HG03342 (cell line): ENCODE data around the gene FAM110D.

ENCODE experiments used
- ATAC-seq: cut with Tn5 transposase; IDR thresholded peaks from one replicate; pipeline ENCODE4 v1.9.1; 2021; ENCODE audit warnings: mild to moderate bottlenecking, moderate library complexity; ENCODE audit not compliant: unreplicated experiment

The FAM110D gene

DNA sequence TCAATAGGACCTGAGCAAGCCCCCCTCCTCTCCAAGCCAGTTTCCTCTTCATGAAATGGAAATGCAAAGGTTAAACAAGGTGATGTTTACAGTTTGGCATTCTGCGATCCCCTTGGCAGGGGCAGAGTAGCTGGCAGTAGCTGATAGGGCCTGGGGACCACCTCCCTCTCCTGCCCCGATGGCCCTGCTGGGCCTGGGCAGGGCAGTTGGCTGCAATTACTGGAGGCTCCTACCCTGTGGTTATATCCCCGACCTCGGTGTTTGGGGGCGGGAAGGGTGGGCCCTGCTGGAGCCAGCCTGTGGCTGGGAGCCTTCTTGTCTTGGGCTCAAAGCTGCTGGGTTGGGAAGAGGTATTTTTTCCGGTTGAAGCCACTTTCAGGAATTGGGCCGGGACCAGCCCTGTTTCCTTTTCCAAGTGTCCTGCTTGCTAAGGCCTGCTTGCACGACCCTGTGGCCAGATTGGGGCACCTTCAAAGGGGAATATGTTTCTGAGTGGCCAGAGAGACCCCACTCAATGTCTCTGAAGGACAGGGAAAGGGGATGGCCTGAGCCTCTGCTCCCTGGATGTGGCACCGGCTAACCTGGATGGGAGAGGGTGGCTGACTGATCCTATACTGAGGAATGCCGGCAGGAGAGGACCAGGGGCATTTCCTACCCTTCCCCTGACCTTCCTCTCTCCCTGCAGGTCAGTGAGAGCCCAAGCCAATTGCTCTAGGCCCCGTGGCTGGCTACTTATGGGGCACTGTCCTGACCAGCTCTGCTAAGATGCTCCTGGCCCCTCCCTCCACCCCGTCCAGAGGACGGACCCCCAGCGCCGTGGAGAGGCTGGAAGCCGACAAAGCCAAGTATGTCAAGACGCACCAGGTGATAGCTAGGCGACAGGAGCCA, 1.9 kb downstream of the FAM110D start:
- no peak for ATAC-seq

GRCh38 chr1:26161415-26162219, 2.7 kb downstream of the FAM110D start:
- no peak for ATAC-seq

- ATAC-seq: no peak
These were observed 3.4 kb downstream of the FAM110D start for GRCh38 chr1:26162220-26162709.

DNA sequence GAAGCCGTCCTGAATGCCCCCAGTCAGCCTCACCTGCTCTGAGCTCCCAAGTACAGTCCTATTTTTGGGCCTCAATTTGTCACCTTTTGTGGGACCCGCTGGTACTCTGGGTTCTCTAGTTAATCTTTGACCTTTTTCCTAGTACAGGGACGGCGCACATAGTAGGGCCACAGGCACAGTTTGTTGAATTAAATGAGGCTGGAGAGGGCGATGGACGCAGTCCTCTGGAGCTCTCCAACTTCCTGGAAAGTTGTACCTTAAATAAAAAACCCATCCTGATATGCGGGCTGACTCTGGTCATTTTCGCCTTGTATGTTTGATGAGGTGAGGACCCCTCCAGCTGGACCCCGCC, 4.8 kb downstream of the FAM110D start:
- ATAC-seq: no peak

- ATAC-seq: no peak
These were observed 5.4 kb downstream of the FAM110D start for GRCh38 chr1:26164036-26164860.

DNA sequence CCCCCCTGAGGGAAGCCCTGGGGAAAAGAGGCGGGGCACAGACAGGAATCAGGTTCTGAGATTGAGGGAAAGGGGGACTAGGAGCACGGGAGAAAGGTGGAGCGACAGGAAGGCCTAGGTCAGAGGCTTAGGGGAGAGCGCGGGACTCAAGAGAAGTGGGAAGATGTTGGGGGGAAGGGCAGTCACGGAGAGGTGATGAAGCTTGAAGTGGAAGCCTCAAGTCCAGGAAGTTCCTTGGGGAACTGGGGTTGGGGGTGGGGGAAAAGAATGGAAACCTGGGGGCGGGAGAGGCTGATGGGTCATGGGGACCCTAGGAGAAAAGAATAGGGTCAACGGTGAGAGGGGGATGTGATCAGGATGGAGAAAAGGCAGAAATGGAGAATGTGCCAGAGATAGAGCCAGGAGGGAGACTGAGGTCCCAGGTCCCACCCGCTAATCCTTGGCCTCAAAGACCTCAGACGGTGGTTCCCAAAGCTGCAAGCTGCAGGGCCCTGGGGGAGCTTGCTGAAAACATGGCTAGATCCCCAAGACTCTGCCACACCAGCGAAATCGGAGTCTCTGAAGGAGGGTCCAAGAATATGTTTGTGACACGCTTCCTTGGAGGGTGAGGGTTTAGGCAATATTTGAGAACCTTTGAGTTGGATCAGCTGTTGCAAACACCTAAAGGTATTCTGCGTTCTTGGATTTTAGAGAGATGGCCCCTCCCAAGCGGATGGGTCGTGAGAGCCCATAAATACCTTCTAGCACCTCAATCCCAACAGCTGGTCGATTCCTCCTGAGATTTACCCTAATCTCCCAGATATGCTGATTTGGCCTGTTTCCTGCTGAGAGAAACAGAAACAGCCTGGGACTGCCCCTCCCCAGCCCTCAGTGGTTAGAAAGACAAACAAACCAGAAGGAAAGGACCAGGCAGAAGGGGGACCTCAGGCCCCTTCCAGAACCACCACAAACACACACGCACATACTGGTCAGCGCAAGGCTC, 6.3 kb downstream of the FAM110D start:
- ATAC-seq: no peak

DNA sequence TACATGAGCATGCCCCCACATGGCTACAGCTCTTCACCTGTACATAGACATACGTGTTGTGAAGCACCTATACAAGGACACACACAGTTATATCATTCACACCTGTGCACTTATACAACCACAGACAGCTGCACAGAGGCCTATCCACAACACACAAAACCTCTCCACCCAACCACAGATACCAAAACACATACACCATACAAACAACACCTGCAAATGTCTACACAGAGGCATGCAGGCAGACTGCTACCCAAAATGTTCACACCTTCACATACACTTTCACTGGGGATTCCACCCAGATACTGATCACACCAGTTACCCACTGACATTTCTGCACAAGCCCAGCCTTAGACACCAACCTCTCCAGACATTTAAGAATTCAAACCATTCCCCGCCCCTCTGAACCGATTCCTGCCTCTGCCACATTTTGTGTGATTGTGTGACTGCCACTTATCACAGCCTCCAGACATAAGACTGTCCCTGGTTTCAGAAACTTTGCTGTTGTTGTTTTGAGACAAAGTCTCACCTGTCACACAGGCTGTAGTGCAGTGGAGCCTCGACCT, 7.9 kb downstream of the FAM110D start:
- no peak for ATAC-seq

DNA sequence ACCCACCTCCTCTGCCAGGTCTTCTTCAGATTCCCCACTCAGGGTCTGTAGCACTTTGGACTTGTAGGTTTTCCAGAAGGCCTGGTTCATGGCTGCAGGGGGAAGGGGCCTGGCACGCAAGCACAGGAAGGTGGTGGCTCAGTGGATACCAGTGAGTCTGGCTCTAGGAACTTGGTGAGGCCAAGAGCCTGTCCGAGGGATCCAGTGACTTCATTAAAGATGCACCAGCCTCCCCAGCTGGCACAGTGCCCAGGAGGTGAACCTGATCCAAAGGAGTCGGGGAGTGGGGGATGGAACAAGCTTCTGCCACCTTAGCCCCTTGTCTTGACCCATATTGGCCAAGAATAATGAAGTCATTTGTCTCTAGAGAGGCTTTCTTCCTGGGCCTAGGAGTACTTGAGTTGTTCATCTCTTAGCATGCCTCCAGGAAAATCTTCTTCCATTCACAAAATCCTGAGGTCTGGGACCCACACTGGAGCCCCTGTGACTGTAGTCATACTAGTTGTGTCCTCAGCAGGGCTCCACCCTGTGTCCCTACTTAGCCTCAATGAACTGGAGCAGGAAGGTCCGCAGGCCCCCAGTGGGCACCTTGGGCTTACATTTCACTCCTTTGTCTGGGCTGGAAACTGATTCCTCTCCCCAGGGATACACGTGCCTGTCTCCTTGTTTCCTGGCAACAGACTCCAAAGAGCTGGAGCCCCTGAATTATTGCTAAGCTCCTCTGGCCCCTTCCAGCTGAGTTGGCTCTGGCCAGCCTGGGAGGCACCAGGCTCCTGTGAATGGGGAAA, 9.7 kb downstream of the FAM110D start, which contains the start of gene C1orf232:
C1orf232 (minus strand) TSS at position 554 of the 788 bp plus-strand sequence; CDS start at position 90, 464 bp downstream.
- ATAC-seq: no peak

DNA sequence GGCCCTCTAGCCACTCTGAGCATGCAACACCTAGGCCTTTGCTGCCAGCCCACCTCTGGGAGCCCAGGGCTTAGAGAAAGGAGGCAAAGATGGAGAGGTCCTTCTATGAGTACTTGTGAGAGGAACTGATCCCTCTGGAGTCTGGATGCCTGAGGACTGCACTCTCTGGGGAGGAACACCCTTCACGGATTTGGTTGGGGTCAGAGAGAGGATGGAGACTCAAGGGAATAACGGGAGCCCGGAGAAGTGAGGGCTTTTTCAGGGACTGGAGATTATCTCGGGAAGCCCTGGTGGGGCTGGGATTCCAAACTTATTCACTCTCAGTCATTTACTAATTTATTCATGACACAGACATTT, 10.3 kb downstream of the FAM110D start:
- ATAC-seq: no peak

GRCh38 chr1:26169669-26170471, 11.0 kb downstream of the FAM110D start, which contains the start of gene ZNF593:
TSS of gene ZNF593 (plus strand) at chr1:26169908. CDS start at chr1:26169984, 76 bp downstream.
- ATAC-seq: peak; percentile 90

- no peak for ATAC-seq
These were observed 11.6 kb downstream of the FAM110D start for GRCh38 chr1:26170472-26170821.

DNA sequence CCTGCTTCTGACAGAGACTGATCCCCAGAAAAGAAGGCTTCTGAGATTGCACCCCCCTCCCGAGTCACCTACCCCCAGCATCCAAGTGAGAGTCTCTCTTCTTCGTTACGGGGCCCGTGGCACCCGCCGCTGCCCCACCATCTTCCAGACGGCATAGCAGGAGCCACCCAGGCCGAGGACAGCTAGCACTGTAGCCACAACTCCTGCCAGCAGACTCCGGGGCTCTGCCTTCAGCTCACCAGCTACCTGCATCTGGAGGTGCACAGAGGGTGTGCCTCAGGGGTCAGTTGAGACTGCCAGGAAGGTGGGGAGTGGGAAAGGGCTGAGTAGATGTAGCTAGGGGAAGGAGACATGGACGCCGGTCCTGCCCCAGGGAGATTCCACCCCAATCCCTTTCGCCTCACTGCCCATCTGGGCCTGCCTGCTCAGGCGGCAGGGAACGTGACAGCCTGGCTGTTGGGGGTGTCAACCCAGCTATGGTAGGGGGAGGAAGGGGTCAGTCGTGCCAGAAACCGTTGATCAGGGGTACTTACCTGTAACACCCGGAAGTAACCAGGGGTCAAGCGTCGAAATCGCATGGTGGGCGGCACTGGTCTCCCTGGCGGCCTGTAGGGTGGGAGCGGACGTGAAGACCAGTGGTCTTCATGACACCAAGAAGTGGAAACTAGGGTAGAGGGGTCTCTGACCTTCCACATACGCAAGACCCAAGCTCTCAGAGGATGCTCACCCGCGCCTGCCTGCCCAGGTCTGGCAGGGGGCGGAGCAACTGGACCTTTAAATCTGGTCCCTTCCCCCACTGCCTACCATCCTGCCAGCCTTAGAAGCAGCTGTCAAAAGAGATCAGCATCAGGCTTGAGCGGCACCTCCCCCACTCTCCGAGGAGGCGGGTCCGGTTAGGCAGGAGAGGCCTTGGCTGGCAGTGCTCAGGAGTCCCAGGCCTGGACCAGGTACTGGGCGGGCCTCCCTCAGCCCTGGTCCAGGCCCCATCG, 12.5 kb downstream of the FAM110D start, which contains the start of gene ZNF593OS:
ZNF593OS (minus strand) TSS at position 749 of the 989 bp plus-strand sequence; CDS start at position 578, 171 bp downstream.
- no peak for ATAC-seq

DNA sequence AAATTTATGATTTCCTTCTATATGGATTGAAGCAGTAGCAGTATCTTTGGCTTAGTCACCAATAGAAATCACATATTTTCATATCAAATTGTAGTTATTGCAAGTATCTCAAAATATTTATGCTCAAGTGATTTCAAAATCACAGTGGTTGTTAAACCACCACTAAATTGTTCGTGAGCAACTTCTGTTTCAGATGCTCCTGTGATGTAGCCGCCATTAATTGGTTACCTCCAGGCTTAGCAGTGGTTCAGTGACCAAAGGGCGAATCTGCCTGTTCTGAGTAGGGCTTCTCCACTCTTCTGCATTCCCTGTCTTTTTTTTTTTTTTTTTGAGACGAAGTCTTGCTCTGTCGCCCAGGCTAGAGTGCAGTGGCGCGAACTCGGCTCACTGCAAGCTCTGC, 16.5 kb downstream of the FAM110D start:
- ATAC-seq: no peak

DNA sequence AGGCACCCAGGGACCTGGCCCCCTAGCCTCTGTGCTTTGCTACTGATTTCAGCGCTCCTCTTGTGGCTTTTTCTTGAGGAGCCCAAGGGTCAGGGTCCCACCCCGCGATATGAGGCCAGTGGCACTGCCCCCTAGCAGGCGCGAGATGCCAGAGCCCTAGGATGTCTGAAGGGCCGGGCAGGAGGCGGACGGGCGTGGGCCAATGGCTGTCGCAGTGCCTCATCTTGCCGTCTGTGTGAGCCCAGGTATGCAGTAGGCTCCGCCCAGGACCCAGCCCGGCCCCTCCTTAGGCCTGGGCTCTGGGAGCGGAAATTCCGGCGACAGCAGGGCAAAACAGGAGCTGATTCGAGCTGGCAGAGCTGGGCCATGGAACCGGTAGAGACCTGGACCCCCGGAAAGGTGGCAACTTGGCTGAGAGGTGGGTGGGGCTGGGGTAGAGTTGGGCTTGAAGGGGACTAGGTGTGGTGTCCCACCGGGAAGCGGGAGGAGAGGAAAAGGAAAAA, 18.4 kb downstream of the FAM110D start, which contains the start of gene CNKSR1:
CNKSR1 (plus strand) TSS at position 310 of the 503 bp plus-strand sequence; CDS start at position 367, 57 bp downstream.
- ATAC-seq: no peak

DNA sequence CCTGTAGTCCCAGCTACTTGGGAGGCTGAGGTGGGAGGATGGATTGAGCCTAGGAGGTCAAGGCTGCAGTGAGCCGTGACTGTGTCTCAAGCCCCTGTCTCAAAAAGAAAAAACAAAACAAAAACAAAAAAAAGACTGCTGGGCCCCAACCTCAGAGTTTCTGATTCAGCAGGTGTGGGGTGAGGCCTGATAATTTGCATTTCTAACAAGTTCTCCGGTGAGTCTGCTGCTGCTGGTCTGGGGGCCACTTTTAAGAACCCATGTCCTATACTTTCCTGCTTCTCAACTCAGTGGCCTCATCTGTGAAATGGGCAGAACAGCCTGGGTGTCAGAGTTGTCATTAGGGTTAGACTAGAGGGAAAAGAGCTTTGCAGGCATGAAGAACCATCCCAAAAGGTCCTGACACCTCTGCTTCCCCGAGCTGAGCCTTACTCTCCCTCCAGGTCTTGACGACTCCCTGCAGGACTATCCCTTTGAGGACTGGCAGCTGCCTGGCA, 21.2 kb downstream of the FAM110D start:
- ATAC-seq: no peak
